ENCODE data around the gene BTN1A1.
A peak's percentile ranks its signal among the peaks of the same experiment; 100 is the strongest.

BTN1A1 gene

DNA sequence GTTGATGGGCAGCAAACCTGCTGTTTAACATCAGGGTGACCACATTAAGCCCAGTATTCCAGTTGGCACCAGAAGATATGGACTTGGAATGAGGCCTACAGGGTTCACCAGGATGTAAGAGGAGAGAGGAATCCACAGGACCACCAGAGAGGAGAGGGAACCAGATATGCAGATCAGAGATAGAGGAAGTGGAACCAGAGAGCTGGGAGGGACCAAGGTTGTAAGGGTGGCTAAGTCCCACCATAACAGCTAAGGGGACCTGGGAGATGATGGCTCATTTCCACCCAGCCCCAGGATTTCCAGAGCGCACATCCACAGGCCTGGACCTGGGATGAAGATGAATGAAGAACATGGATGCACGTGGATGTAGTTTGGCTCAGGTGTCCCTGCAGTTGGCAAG, 31.3 kb upstream of the BTN1A1 start:
- no peak overlapping the region for H3K4me3 ChIP-seq (ENCODE audit: low read depth, low read length)
- DNase-seq (ENCODE audit: low read depth) = no peak
- in situ Hi-C loops (cut with HindIII; ENCODE audit: low sequenced_read_pairs) = no loop called here
- TF ChIP-seq, protein P1, sequence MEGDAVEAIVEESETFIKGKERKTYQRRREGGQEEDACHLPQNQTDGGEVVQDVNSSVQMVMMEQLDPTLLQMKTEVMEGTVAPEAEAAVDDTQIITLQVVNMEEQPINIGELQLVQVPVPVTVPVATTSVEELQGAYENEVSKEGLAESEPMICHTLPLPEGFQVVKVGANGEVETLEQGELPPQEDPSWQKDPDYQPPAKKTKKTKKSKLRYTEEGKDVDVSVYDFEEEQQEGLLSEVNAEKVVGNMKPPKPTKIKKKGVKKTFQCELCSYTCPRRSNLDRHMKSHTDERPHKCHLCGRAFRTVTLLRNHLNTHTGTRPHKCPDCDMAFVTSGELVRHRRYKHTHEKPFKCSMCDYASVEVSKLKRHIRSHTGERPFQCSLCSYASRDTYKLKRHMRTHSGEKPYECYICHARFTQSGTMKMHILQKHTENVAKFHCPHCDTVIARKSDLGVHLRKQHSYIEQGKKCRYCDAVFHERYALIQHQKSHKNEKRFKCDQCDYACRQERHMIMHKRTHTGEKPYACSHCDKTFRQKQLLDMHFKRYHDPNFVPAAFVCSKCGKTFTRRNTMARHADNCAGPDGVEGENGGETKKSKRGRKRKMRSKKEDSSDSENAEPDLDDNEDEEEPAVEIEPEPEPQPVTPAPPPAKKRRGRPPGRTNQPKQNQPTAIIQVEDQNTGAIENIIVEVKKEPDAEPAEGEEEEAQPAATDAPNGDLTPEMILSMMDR (IDR thresholded peaks at IDR 0.05; ENCODE audit: low read depth, low read length, missing control alignments) = no peak

DNA sequence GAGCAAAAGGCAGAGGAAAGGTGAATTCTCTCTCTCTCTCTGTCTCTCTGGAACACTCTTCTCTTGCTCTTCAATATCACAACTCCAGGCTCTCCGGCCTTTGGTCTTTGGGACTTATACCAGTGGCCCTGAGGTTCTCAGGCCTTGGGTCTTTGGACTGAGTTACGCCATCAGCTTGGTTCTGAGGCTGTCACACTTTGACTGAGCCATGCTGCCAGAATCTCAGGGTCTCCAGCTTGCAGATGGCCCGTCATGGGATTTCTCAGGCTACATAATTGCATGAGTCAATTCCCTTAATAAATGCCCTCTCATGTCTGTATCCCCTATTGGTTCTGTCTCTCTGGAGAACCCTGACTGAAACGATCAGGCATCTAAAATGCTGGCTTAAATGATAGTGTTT, 29.5 kb upstream of the BTN1A1 start:
- H3K4me3 ChIP-seq (ENCODE audit: low read depth, low read length) = no peak overlapping the region
- TF ChIP-seq, protein P1 (IDR thresholded peaks at IDR 0.05; ENCODE audit: low read depth, low read length, missing control alignments) = no peak
- no peak for DNase-seq (ENCODE audit: low read depth)
- in situ Hi-C loops (cut with HindIII; ENCODE audit: low sequenced_read_pairs) = no loop called here

DNA sequence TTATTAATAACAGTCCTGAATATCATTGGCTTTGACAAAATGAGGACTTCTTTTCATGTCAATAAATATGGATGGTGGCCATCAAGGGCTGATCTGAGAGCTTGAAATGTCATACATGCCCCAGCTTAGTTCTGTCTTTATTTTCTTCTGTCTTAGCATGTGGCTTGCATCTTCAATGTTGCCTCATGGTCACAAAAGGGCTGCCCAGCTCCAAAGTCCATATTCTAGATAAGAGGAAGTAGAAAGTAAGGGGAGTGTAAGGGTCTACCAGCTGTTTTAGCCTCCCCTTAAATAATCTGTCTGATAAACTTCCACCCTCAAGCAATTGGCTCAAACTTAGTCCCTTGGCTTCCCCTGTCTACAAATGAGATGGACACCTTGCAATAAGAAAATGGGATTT, 28.1 kb upstream of the BTN1A1 start:
- TF ChIP-seq, protein P1 (IDR thresholded peaks at IDR 0.05; ENCODE audit: low read depth, low read length, missing control alignments) = no peak
- DNase-seq (ENCODE audit: low read depth) = no peak
- in situ Hi-C loops (cut with HindIII; ENCODE audit: low sequenced_read_pairs) = no loop called here
- H3K4me3 ChIP-seq (ENCODE audit: low read depth, low read length) = no peak overlapping the region

DNA sequence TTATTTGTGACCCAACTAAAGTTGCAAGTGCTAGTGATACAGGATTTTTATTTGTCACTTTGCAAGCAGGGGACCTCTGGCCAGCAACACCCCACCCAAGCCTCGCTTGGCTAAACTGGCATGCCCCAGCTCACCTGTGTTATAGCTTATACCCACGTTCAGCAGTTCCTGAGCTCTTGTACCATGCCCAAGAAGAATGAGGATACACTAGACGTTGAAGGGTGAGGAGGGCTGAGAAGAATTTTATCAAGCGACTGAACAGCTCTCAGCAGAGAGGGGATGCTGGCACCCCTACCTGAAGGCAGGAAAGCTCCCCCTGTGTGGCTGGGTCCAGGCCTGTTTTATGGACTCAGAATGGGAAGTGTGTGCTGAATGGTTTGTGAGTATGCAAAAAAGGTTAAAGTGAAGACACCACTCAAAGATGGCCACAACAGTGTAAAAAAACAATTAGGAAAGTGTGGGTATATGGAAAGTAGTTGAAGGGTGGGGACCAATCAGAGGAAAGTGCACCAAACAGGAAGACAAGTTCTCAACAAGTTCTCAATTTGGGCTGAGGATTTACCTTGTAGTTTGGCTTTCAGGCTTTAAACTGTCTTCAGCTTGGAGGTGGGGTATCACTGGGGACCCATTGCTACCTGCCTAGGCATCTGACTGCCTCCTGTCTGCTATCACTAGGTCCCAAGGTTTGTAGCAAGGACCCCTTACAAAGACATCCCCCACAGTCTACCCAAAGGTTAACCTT, 27.4 kb upstream of the BTN1A1 start:
- no peak for DNase-seq (ENCODE audit: low read depth)
- no peak overlapping the region for H3K4me3 ChIP-seq (ENCODE audit: low read depth, low read length)
- in situ Hi-C loops (cut with HindIII; ENCODE audit: low sequenced_read_pairs) = no loop called here
- TF ChIP-seq, protein P1 (IDR thresholded peaks at IDR 0.05; ENCODE audit: low read depth, low read length, missing control alignments) = no peak

DNA sequence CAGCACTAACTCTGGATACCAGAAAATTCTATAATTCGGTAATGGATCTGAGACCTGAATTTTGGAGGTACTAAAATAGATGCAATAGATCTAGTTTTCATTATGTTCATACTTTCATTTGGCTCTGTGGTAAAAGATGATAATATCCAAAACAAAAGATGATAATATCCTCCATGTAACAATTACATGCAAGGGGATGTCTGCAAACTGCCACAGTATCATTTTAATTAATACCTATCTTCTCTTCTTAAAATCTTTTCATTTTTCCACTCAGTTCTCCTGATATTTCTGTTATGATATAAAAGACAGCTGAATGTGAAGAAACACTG, 26.7 kb upstream of the BTN1A1 start:
- TF ChIP-seq, protein P1 (IDR thresholded peaks at IDR 0.05; ENCODE audit: low read depth, low read length, missing control alignments) = no peak
- H3K4me3 ChIP-seq (ENCODE audit: low read depth, low read length) = peak overlapping the region; percentile 35
- in situ Hi-C loops (cut with HindIII; ENCODE audit: low sequenced_read_pairs) = no loop called here
- no peak for DNase-seq (ENCODE audit: low read depth)

DNA sequence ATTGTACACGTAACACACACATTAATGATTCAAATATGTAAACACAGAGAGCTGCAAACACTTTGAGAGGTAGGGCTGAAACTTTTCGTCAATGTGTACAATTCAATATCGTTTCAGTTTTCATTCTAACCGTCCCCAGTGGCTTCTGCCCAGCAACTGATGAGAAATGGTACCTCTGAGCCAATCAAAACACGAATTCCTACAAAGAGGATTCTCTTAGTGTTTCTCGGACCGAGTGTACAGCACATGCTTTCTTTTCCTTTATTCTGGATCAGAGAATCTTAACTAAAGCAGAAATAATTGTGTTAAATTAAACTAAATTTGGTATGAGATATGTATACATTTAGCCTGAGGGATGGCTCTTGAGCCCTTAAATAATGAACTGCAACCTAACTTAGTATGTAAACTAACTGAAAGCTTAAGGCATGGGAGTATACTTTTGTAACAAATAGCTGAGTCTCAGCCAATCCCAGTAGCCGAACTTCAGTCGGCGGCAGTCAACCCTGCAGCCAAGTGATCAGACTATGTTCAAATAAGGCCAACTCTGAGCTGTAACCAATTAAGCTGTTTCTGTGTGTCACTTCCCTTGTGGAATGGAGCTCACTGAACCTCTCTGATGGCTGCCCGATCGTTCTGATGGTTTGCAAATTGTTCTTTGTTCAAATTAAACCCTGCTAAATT, 26.2 kb upstream of the BTN1A1 start:
- H3K4me3 ChIP-seq (ENCODE audit: low read depth, low read length) = peak overlapping the region; percentile 35
- TF ChIP-seq, protein P1 (IDR thresholded peaks at IDR 0.05; ENCODE audit: low read depth, low read length, missing control alignments) = no peak
- DNase-seq (ENCODE audit: low read depth) = peak; percentile 87
- in situ Hi-C loops (cut with HindIII; ENCODE audit: low sequenced_read_pairs) = no loop called here

Data from astrocyte of the cerebellum (primary cell).